Measurements from ENCODE around the gene PCMTD2.

PCMTD2 gene

DNA sequence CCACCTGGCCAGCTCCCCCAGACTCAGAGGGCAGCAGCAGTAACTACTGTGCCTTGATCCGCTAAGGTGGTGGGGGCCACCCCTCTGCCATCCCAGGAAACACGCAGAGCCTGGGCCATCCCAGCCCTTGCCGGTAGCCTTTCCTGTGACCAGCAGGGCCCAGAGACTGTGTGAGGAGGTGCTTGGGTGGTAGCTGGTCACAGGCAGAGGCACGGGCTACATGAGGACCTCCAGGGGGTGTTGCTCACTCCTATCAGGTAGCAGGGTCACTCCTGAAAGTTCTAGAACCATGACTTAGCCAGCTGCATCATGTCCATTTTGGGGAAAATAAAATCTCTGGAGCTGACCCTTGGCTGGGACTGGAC, 22.8 kb downstream of the PCMTD2 start:
- Histone ChIP-seq H3F3A (ENCODE audit: control insufficient read depth, insufficient read depth) (no peaks in the 10 kb centered on the region; the same call in 1 of the 2 replicates), H3K79me2 (ENCODE audit: control insufficient read depth, low read length) (no peaks in the 10 kb centered on the region), H3K9me3 (ENCODE audit: control insufficient read depth, insufficient read depth, low read length) (peaks cover 9% of the 10 kb centered on the region; the same call in 1 of the 2 replicates), H3K27ac (ENCODE audit: low read depth, low read length) (no peak overlapping the region), H3K27me3 (ENCODE audit: control insufficient read depth, low read length) (no peaks in the 10 kb centered on the region), H4K20me1 (ENCODE audit: control insufficient read depth, insufficient read depth, low read depth, low read length) (no peaks in the 10 kb centered on the region), H3K4me2 (ENCODE audit: low read length) (no peak overlapping the region), H3K36me3 (ENCODE audit: control insufficient read depth, low read length) (peaks cover 10% of the 10 kb centered on the region), H3K4me1 (ENCODE audit: control insufficient read depth, low read length) (no peaks in the 10 kb centered on the region), H3K4me3 (ENCODE audit: low read length) (no peak overlapping the region), H3K9me2 (replicated peaks; ENCODE audit: control insufficient read depth, low read length) (no peaks in the 10 kb centered on the region)
- TF ChIP-seq EZH2phosphoT487 (IDR thresholded peaks at IDR 0.05; ENCODE audit: borderline replicate concordance, low read length): no peak
- TF ChIP-seq, protein P1, sequence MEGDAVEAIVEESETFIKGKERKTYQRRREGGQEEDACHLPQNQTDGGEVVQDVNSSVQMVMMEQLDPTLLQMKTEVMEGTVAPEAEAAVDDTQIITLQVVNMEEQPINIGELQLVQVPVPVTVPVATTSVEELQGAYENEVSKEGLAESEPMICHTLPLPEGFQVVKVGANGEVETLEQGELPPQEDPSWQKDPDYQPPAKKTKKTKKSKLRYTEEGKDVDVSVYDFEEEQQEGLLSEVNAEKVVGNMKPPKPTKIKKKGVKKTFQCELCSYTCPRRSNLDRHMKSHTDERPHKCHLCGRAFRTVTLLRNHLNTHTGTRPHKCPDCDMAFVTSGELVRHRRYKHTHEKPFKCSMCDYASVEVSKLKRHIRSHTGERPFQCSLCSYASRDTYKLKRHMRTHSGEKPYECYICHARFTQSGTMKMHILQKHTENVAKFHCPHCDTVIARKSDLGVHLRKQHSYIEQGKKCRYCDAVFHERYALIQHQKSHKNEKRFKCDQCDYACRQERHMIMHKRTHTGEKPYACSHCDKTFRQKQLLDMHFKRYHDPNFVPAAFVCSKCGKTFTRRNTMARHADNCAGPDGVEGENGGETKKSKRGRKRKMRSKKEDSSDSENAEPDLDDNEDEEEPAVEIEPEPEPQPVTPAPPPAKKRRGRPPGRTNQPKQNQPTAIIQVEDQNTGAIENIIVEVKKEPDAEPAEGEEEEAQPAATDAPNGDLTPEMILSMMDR (IDR thresholded peaks at IDR 0.05; ENCODE audit: low read depth, low read length, poor library complexity, severe bottlenecking): no peak

DNA sequence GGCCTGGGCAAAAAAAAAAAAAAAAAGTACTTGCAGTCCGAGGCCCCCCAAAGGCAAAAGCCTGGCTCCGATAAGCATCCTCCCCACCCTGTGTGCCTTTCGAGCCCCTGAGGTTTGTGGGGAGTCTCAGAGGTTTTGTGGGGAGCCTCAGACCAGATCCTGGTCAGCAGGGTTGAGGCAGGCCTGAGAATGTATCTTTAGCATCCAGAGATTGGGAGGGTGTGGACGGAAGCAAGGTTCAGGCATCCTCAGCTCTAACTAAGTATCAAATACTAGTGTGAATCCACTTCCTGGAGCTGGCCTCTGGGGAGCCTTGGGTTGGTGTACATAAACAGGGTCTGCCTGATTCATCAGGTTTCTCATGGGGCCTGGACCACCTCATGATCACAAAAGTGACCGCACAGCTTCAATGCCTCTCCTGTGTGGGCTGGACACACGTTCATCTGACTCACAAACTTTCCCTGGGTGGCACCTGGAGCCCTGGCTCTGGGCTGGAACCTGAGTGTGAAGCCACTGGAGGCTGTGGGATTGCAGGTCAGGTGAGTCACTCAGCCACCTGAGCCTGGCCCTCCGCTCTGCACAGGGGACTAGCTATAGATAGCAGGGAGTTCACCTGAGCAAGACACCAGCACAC, 24.4 kb downstream of the PCMTD2 start:
- Histone ChIP-seq H3K9me3 (ENCODE audit: control insufficient read depth, insufficient read depth, low read length) (peaks cover 23% of the 10 kb centered on the region), H3K27me3 (ENCODE audit: control insufficient read depth, low read length) (no peaks in the 10 kb centered on the region), H3K27ac (ENCODE audit: low read depth, low read length) (no peak overlapping the region), H3K9me2 (replicated peaks; ENCODE audit: control insufficient read depth, low read length) (no peaks in the 10 kb centered on the region), H3K4me3 (ENCODE audit: low read length) (no peak overlapping the region), H3K4me1 (ENCODE audit: control insufficient read depth, low read length) (no peaks in the 10 kb centered on the region), H3K79me2 (ENCODE audit: control insufficient read depth, low read length) (no peaks in the 10 kb centered on the region), H3F3A (ENCODE audit: control insufficient read depth, insufficient read depth) (peaks cover 8% of the 10 kb centered on the region), H3K36me3 (ENCODE audit: control insufficient read depth, low read length) (peaks cover 3% of the 10 kb centered on the region; the same call in 1 of the 2 replicates), H3K4me2 (ENCODE audit: low read length) (no peak overlapping the region), H4K20me1 (ENCODE audit: control insufficient read depth, insufficient read depth, low read depth, low read length) (no peaks in the 10 kb centered on the region)
- TF ChIP-seq EZH2phosphoT487 (IDR thresholded peaks at IDR 0.05; ENCODE audit: borderline replicate concordance, low read length): no peak
- TF ChIP-seq, protein P1 (IDR thresholded peaks at IDR 0.05; ENCODE audit: low read depth, low read length, poor library complexity, severe bottlenecking): no peak

DNA sequence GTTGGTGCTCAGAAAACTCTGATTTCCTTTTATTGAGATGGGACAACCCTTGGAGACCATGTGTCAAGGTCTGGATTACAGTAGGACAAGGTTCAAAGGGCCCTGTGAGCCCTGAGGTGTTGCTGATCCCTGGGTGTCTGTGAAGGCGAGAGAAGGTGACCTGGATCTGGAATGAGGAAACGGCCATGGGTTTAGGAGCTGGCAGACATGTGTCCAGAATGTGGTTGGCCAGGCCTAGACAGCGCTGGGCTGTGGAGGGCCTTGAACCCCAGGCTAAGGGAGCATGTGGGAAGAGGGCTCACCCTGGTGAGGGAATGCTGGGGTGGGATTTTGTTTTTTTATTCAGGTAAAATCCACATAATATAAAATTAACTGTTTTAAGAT, 24.9 kb downstream of the PCMTD2 start:
- H4K20me1 ChIP-seq (ENCODE audit: control insufficient read depth, insufficient read depth, low read depth, low read length): no peaks in the 10 kb centered on the region
- no peak overlapping the region for H3K4me3 ChIP-seq (ENCODE audit: low read length)
- peaks cover 13% of the 10 kb centered on the region for H3F3A ChIP-seq (ENCODE audit: control insufficient read depth, insufficient read depth)
- no peaks in the 10 kb centered on the region for H3K4me1 ChIP-seq (ENCODE audit: control insufficient read depth, low read length)
- H3K27ac ChIP-seq (ENCODE audit: low read depth, low read length): no peak overlapping the region
- H3K9me3 ChIP-seq (ENCODE audit: control insufficient read depth, insufficient read depth, low read length): peaks cover 27% of the 10 kb centered on the region
- H3K9me2 ChIP-seq (replicated peaks; ENCODE audit: control insufficient read depth, low read length): no peaks in the 10 kb centered on the region
- no peaks in the 10 kb centered on the region for H3K79me2 ChIP-seq (ENCODE audit: control insufficient read depth, low read length)
- no peak overlapping the region for H3K4me2 ChIP-seq (ENCODE audit: low read length)
- H3K27me3 ChIP-seq (ENCODE audit: control insufficient read depth, low read length): no peaks in the 10 kb centered on the region
- H3K36me3 ChIP-seq (ENCODE audit: control insufficient read depth, low read length): peaks cover 3% of the 10 kb centered on the region; the same call in 1 of the 2 replicates
- TF ChIP-seq, protein P1 (IDR thresholded peaks at IDR 0.05; ENCODE audit: low read depth, low read length, poor library complexity, severe bottlenecking): no peak
- no peak for TF ChIP-seq EZH2phosphoT487 (IDR thresholded peaks at IDR 0.05; ENCODE audit: borderline replicate concordance, low read length)

Data from DOHH2 (cell line).